ENCODE data around the gene ANAPC2.
A peak's percentile ranks its signal among the peaks of the same experiment; 100 is the strongest.

Gene ANAPC2

DNA sequence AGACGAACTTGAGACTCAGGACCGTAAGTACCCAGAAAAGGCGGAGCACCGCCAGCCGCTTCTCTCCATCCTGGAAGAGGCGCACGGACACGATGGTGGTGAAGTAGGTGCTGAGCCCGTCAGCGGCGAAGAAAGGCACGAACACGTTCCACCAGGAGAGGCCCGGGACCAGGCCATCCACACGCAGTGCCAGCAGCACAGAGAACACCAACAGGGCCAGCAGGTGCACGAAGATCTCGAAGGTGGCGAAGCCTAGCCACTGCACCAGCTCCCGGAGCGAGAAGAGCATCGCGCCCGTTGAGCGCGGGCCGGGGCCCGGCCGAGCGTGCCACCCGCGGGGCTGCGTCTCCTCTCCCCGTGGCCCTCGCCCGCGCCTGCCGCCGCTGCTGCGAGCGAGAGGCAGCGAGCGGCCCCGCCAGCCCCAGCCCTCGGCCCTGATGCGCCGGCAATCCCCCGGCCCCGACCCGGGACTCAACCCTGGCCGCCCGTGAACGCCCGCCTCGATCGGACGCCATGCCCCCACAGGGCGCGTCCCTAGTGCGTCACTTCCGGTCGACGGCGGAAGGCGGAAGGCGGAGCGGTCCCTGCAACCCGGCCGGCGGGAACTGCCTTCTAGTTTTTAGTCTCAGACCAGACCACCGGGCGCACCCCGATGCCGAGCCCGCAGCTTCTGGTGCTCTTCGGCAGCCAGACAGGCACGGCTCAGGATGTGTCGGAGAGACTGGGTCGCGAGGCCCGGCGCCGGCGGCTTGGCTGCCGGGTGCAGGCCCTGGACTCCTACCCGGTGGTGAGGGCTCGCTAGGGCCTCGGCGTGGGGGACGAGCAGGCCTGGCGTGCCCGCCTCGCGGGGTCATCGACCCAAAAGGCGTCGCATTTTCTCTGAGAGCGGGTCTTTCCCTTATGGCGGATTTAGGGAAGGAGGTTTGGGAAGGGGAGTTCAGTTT is 17.0 kb upstream of the ANAPC2 start, which contains the start of the genes NDOR1 and TMEM203:
Gene NDOR1 (plus strand): TSS at position 575 of the 944 bp plus-strand sequence. CDS start 78 bp downstream, at position 653.
Gene TMEM203 (minus strand): TSS at position 523 of the 944 bp plus-strand sequence. CDS start 234 bp downstream, at position 289.
- Histone ChIP-seq H3K27ac (ENCODE audit: low read length) (peak within 1 kb of the TSS; percentile 24; the same call in 1 of the 2 replicates), H3F3A (ENCODE audit: insufficient read depth, low read length) (peaks cover 14% of the 10 kb centered on the region; the same call in 1 of the 2 replicates), H3K4me2 (ENCODE audit: low read depth, low read length) (peak within 1 kb of the TSS; percentile 98), H3K36me3 (replicated peaks; ENCODE audit: insufficient read depth, low read length) (no peaks in the 10 kb centered on the region), H3K4me3 (ENCODE audit: low read length) (peak within 1 kb of the TSS; percentile 90), H3K9me3 (replicated peaks; ENCODE audit: insufficient read depth, low read length) (no peaks in the 10 kb centered on the region), H3K27me3 (replicated peaks; ENCODE audit: insufficient read depth, low read length) (no peaks in the 10 kb centered on the region), H3K9ac (ENCODE audit: low read length) (peak within 1 kb of the TSS; percentile 95), H4K20me1 (ENCODE audit: insufficient read depth, low read length) (no peaks in the 10 kb centered on the region), H3K79me2 (ENCODE audit: low read length) (peaks cover 48% of the 10 kb centered on the region), H2AFZ (ENCODE audit: low read length) (peak within 1 kb of the TSS; percentile 57), H3K4me1 (ENCODE audit: low read length) (peaks cover 24% of the 10 kb centered on the region), H3K9me2 (replicated peaks; ENCODE audit: insufficient read depth, low read length) (no peaks in the 10 kb centered on the region)
- no peak for TF ChIP-seq EZH2 (optimal IDR thresholded peaks at IDR 0.05; ENCODE audit: low read depth, low read length)
- TF ChIP-seq, protein P1, sequence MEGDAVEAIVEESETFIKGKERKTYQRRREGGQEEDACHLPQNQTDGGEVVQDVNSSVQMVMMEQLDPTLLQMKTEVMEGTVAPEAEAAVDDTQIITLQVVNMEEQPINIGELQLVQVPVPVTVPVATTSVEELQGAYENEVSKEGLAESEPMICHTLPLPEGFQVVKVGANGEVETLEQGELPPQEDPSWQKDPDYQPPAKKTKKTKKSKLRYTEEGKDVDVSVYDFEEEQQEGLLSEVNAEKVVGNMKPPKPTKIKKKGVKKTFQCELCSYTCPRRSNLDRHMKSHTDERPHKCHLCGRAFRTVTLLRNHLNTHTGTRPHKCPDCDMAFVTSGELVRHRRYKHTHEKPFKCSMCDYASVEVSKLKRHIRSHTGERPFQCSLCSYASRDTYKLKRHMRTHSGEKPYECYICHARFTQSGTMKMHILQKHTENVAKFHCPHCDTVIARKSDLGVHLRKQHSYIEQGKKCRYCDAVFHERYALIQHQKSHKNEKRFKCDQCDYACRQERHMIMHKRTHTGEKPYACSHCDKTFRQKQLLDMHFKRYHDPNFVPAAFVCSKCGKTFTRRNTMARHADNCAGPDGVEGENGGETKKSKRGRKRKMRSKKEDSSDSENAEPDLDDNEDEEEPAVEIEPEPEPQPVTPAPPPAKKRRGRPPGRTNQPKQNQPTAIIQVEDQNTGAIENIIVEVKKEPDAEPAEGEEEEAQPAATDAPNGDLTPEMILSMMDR (IDR thresholded peaks at IDR 0.05; ENCODE audit: low read length): no peak
- TF ChIP-seq EZH2phosphoT487 (IDR thresholded peaks at IDR 0.05; ENCODE audit: low read length): no peak
- peak; percentile 89 for DNase-seq

DNA sequence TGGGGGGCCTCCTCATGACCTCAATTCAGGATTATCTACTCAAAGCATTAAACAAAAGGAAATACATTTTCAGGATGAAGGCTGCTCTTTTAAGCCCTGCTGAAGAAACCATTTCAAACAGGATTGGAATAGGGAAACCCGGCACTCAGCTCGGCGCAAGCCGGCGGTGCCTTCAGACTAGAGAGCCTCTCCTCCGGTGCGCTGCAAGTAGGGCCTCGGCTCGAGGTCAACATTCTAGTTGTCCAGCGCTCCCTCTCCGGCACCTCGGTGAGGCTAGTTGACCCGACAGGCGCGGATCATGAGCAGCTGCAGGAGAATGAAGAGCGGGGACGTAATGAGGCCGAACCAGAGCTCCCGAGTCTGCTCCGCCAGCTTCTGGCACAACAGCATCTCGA is 16.4 kb upstream of the ANAPC2 start:
- Histone ChIP-seq H3F3A (ENCODE audit: insufficient read depth, low read length) (peaks cover 14% of the 10 kb centered on the region; the same call in 1 of the 2 replicates), H3K9me2 (replicated peaks; ENCODE audit: insufficient read depth, low read length) (no peaks in the 10 kb centered on the region), H3K4me1 (ENCODE audit: low read length) (peaks cover 24% of the 10 kb centered on the region), H3K9me3 (replicated peaks; ENCODE audit: insufficient read depth, low read length) (no peaks in the 10 kb centered on the region), H3K36me3 (replicated peaks; ENCODE audit: insufficient read depth, low read length) (no peaks in the 10 kb centered on the region), H3K79me2 (ENCODE audit: low read length) (peaks cover 48% of the 10 kb centered on the region), H3K27me3 (replicated peaks; ENCODE audit: insufficient read depth, low read length) (no peaks in the 10 kb centered on the region), H2AFZ (ENCODE audit: low read length) (0 out of 2 replicates have a peak overlapping the region, but pooled peaks have one; percentile 49), H4K20me1 (ENCODE audit: insufficient read depth, low read length) (no peaks in the 10 kb centered on the region), H3K27ac (ENCODE audit: low read length) (peak overlapping the region; percentile 24; the same call in 1 of the 2 replicates), H3K4me2 (ENCODE audit: low read depth, low read length) (peak overlapping the region; percentile 93), H3K4me3 (ENCODE audit: low read length) (peak overlapping the region; percentile 90), H3K9ac (ENCODE audit: low read length) (peak overlapping the region; percentile 95)
- DNase-seq: no peak
- no peak for TF ChIP-seq EZH2 (optimal IDR thresholded peaks at IDR 0.05; ENCODE audit: low read depth, low read length)
- TF ChIP-seq, protein P1 (IDR thresholded peaks at IDR 0.05; ENCODE audit: low read length): no peak
- no peak for TF ChIP-seq EZH2phosphoT487 (IDR thresholded peaks at IDR 0.05; ENCODE audit: low read length)

DNA sequence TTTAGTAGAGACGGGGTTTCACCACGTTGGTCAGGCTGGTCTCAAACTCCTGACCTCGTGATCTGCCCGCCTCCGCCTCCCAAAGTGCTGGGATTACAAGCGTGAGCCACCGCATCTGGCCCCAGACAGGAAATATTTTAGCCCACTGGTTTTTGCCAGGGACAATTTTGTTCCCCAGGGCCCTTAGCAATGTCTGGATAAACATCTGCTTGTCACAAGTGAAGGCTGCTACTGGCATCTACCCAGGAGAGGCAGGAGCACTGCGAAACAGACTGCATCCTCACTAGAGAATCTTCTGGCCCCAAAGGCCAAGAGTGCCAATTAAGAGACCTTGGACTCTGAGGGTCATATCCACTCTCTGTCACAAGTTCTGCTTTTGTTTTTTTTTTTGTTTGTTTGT is 14.6 kb upstream of the ANAPC2 start:
- no peak overlapping the region for H3K27ac ChIP-seq (ENCODE audit: low read length)

More for the DNA sequence above, 14.6 kb upstream of the ANAPC2 start:
- Histone ChIP-seq H3K36me3 (replicated peaks; ENCODE audit: insufficient read depth, low read length) (no peaks in the 10 kb centered on the region), H3K9me3 (replicated peaks; ENCODE audit: insufficient read depth, low read length) (no peaks in the 10 kb centered on the region), H3K9ac (ENCODE audit: low read length) (no peak overlapping the region), H3F3A (ENCODE audit: insufficient read depth, low read length) (peaks cover 14% of the 10 kb centered on the region; the same call in 1 of the 2 replicates), H3K4me3 (ENCODE audit: low read length) (no peak overlapping the region), H3K9me2 (replicated peaks; ENCODE audit: insufficient read depth, low read length) (no peaks in the 10 kb centered on the region), H3K27me3 (replicated peaks; ENCODE audit: insufficient read depth, low read length) (no peaks in the 10 kb centered on the region), H3K4me2 (ENCODE audit: low read depth, low read length) (no peak overlapping the region), H4K20me1 (ENCODE audit: insufficient read depth, low read length) (no peaks in the 10 kb centered on the region), H3K4me1 (ENCODE audit: low read length) (peaks cover 24% of the 10 kb centered on the region), H3K79me2 (ENCODE audit: low read length) (peaks cover 54% of the 10 kb centered on the region), H2AFZ (ENCODE audit: low read length) (no peak overlapping the region)
- DNase-seq: no peak
- TF ChIP-seq, protein P1 (IDR thresholded peaks at IDR 0.05; ENCODE audit: low read length): no peak
- TF ChIP-seq EZH2 (optimal IDR thresholded peaks at IDR 0.05; ENCODE audit: low read depth, low read length): no peak
- TF ChIP-seq EZH2phosphoT487 (IDR thresholded peaks at IDR 0.05; ENCODE audit: low read length): no peak

Measured in MM.1S (cell line).